ENCODE data around the gene MGAT5.
A peak's percentile ranks its signal among the peaks of the same experiment; 100 is the strongest.

The MGAT5 gene

DNA sequence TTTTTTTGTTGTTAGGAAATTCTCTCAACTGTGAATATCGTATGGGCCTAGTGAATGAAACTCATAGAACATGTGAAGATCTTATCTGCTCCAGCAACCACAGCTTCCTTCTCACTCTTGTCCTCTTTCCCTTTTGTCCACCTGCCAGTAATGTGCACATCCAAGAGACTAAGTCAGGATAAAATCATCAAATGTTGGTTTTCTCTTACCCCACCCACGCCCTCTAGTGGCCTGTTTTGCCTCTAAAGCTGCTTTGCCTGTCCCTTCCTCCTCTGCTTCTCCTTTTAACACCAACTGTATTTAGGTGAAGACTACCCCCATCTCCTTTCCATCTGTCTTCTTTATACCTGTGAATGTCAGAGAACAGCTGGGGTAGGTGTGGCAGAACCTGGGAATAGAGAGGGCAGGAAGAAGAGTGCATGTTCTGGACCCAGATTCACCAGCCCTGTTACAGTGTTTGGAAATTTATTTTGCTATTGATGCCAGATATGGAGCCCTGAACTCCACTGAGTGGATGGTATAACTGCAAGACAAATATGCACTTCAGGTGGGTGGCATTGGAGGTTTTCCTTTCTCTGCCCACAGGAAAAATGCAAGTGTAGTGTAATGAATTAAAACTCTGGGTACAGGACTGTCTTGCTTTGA lies 8.4 kb upstream of the MGAT5 start:
- peak overlapping the region; percentile 1 for H3K27ac Mint-ChIP-seq
- H3K27me3 Mint-ChIP-seq (ENCODE audit: low read depth, poor library complexity) = no peaks in the 10 kb centered on the region
- no peak overlapping the region for H3K4me3 Mint-ChIP-seq
- H3K4me1 Mint-ChIP-seq = peaks cover 18% of the 10 kb centered on the region
- peak; percentile 79 for DNase-seq
- H3K36me3 Mint-ChIP-seq (ENCODE audit: low read depth) = no peaks in the 10 kb centered on the region
- TF ChIP-seq, protein P1, sequence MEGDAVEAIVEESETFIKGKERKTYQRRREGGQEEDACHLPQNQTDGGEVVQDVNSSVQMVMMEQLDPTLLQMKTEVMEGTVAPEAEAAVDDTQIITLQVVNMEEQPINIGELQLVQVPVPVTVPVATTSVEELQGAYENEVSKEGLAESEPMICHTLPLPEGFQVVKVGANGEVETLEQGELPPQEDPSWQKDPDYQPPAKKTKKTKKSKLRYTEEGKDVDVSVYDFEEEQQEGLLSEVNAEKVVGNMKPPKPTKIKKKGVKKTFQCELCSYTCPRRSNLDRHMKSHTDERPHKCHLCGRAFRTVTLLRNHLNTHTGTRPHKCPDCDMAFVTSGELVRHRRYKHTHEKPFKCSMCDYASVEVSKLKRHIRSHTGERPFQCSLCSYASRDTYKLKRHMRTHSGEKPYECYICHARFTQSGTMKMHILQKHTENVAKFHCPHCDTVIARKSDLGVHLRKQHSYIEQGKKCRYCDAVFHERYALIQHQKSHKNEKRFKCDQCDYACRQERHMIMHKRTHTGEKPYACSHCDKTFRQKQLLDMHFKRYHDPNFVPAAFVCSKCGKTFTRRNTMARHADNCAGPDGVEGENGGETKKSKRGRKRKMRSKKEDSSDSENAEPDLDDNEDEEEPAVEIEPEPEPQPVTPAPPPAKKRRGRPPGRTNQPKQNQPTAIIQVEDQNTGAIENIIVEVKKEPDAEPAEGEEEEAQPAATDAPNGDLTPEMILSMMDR (IDR thresholded peaks at IDR 0.05) = peak; percentile 79
- no peaks in the 10 kb centered on the region for H3K9me3 Mint-ChIP-seq

DNA sequence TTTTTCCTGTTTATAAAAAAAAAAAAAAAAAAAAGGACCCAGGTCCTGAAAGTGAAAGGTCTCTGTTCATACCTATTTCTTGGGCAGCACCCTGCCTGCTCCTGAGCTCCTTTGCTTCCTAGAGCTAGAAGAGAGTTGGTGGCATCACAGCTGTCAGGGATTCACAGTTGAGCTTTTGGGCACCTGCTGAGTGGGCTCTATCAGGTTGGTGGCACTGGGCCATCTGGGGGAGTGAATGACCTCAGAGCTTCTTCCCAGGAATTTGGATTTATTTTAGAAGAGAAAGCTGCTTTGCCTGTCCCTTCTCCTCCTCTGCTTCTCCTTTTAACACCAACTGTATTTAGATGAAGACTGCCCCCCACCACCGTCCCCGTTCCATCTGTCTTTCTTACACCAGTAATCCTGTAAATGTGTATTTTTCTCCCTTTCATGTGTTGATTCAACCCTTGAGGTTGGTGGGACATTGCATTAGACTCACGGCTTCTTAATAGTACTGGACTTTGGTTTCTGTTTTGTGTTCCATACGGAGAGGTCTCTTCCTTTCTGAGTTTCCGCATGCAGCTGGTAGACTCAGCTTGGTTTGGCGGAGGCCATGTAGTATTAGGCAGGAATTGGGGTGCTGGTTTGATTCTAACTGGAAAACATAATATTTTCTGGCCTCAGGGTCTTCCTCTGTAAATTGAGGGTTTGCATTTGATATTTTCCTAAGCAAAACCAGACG lies 7.6 kb upstream of the MGAT5 start:
- Mint-ChIP-seq H3K27ac (no peak overlapping the region), H3K4me1 (peaks cover 13% of the 10 kb centered on the region), H3K36me3 (ENCODE audit: low read depth) (no peaks in the 10 kb centered on the region), H3K4me3 (no peak overlapping the region), H3K9me3 (no peaks in the 10 kb centered on the region), H3K27me3 (ENCODE audit: low read depth, poor library complexity) (no peaks in the 10 kb centered on the region)
- TF ChIP-seq, protein P1 (IDR thresholded peaks at IDR 0.05) = no peak
- no peak for DNase-seq

DNA sequence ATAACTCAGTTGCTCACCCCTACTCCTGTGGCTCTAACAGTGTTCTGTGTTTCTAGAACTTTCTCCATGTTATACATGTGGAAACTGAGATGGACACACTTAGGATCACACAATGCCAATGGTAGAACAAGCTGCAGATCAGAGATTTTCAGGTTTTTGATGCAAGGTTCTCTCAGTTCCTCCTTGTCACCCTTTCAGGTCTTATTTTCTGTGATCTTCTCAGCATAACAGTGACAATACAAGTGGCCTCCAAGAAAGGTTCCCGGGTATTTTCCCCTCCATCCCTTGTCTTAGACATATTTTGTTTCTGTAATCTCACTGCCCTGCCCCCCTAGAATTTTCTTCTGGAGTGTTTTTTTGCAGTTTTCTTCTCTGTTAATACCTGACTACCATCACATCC lies 6.2 kb upstream of the MGAT5 start:
- DNase-seq = no peak
- Mint-ChIP-seq H3K4me3 (no peak overlapping the region), H3K27ac (no peak overlapping the region), H3K27me3 (ENCODE audit: low read depth, poor library complexity) (peaks cover 3% of the 10 kb centered on the region), H3K9me3 (no peaks in the 10 kb centered on the region), H3K36me3 (ENCODE audit: low read depth) (no peaks in the 10 kb centered on the region), H3K4me1 (peaks cover 22% of the 10 kb centered on the region)
- TF ChIP-seq, protein P1 (IDR thresholded peaks at IDR 0.05) = no peak

DNA sequence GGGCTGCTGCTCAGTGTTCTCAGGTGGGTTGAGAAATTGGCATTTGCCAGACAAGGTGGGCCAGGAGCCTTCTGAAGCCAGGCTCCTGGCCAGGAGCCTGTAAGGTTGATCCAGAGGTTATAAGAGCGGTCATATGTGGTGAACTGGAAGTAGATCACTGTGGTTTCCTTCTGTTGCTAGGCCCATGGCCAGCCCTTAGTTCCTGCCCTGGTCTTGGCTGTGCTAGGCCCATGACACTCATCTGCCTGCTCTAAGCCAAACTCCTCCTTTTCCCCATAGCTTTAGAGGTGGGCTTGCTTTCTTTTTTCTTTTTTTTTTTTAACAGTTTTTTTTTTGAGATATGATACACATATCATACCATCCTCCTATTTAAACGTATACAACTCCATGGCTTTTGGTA lies 5.0 kb upstream of the MGAT5 start:
- Mint-ChIP-seq H3K36me3 (ENCODE audit: low read depth) (peaks cover 3% of the 10 kb centered on the region), H3K4me1 (peaks cover 26% of the 10 kb centered on the region), H3K27me3 (ENCODE audit: low read depth, poor library complexity) (peaks cover 3% of the 10 kb centered on the region), H3K4me3 (no peak overlapping the region), H3K27ac (no peak overlapping the region), H3K9me3 (no peaks in the 10 kb centered on the region)
- DNase-seq = no peak
- TF ChIP-seq, protein P1 (IDR thresholded peaks at IDR 0.05) = no peak

DNA sequence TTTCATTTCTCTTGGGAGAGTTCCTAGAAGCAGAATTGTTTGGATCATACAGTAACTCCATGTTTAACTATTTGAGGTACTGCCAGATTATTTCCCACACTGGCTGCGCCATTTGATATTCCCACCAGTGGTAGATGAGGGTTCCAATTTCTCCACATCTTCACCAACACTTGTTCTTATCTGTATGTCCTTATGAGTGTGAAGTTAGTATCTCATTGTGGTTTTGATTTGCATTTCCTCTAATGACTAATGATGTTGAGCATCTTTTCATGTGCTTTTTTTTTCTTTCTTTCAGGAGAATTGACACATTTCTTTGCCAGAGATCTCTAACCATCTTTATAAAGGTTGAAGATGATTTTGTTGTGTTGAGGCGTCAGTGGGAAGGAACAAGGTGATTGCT lies 4.1 kb upstream of the MGAT5 start:
- no peaks in the 10 kb centered on the region for H3K9me3 Mint-ChIP-seq
- H3K27me3 Mint-ChIP-seq (ENCODE audit: low read depth, poor library complexity) = peaks cover 3% of the 10 kb centered on the region
- H3K36me3 Mint-ChIP-seq (ENCODE audit: low read depth) = peaks cover 11% of the 10 kb centered on the region
- H3K27ac Mint-ChIP-seq = no peak overlapping the region
- TF ChIP-seq, protein P1 (IDR thresholded peaks at IDR 0.05) = no peak
- H3K4me3 Mint-ChIP-seq = no peak overlapping the region
- H3K4me1 Mint-ChIP-seq = peaks cover 33% of the 10 kb centered on the region
- no peak for DNase-seq

Measured in nephron progenitor cell (in vitro differentiated cells).